Breast epithelium (tissue), 3 donors: ENCODE measurements around the gene GORASP1.

ENCODE experiments used
- CTCF ChIP-seq, 3 donors: fragments of 450-650 bp; IDR thresholded peaks; one replicate each; pipeline ENCODE4 v1.5.1; 2016 to 2017; ENCODE audit warnings: antibody characterized with exemption in 3 of 3, mild to moderate bottlenecking in 3 of 3, moderate library complexity in 3 of 3
- POLR2AphosphoS5 ChIP-seq, 3 donors: sonication (generic); formaldehyde crosslinking; IDR thresholded peaks; one replicate each; pipeline ENCODE4 v1.6.1; 2017; ENCODE audit warnings: antibody characterized with exemption in 3 of 3

- TF ChIP-seq CTCF (IDR thresholded peaks at IDR 0.05) = no peak
- no peak for TF ChIP-seq POLR2AphosphoS5 (IDR thresholded peaks at IDR 0.05)
Observed at GRCh38 chr3:39095778-39096177, 11.6 kb downstream of the GORASP1 start.
